Large intestine (tissue), 3 donors: ENCODE results near the gene PRKAG2. TPM values are rescaled to one million over a fixed set of nuclear protein-coding genes. Genes with fewer than 3 reads are reported as not detected.

ENCODE experiments used
- DNase-seq, 2 donors: peaks; one replicate each; pipeline versions ENCODE4 v3.0.0 to v3.0.0-alpha.2; 2013
- H3K27ac ChIP-seq: one replicate; pipeline ENCODE4 v1.5.1; 2013; ENCODE audit warnings: low read length
- H3K27me3 ChIP-seq: 2 replicates; pipeline ENCODE4 v1.6.1; 2013; ENCODE audit warnings: low read length; ENCODE audit not compliant: control insufficient read depth, insufficient read depth
- H3K36me3 ChIP-seq: 2 replicates; pipeline ENCODE4 v1.6.1; 2013; ENCODE audit warnings: low read length; ENCODE audit not compliant: control insufficient read depth, insufficient read depth
- H3K4me1 ChIP-seq: one replicate; pipeline ENCODE4 v1.6.1; 2013; ENCODE audit warnings: low read length; ENCODE audit not compliant: control insufficient read depth, insufficient read depth
- H3K4me3 ChIP-seq: one replicate; pipeline ENCODE4 v1.5.1; 2013; ENCODE audit warnings: low read length
- H3K9me3 ChIP-seq: one replicate; pipeline ENCODE4 v1.6.1; 2013; ENCODE audit warnings: mild to moderate bottlenecking, low read depth, low read length, moderate library complexity; ENCODE audit not compliant: control insufficient read depth
- WGBS: methylation state at CpG from one replicate; pipeline ENCODE4 v1.1.5; 2013; ENCODE audit warnings: low lambda C conversion rate; ENCODE audit not compliant: insufficient coverage; 5-methylcytosine and 5-hydroxymethylcytosine counted together
- polyA plus RNA-seq: library from polyadenylated mRNA; unstranded; fragments of 120-200 nt; gene quantifications from one replicate; pipeline ENCODE4 v1.2.1, GENCODE V29; 2013

PRKAG2 gene
- polyA plus RNA-seq, 1 donor, result 50.9 TPM

- whole genome bisulfite sequencing, result no CpG with 5 or more reads among the region's 7 CpGs
- Histone ChIP-seq H3K27me3 (no peaks in the 10 kb centered on the region), H3K4me1 (peaks cover 14% of the 10 kb centered on the region), H3K27ac (no peak overlapping the region), H3K9me3 (peaks cover 4% of the 10 kb centered on the region), H3K4me3 (no peak overlapping the region), H3K36me3 (peaks cover 37% of the 10 kb centered on the region)
- no peak for DNase-seq
These were observed 98.8 kb downstream of the PRKAG2 start for GRCh38 chr7:151777908-151778670.

GRCh38 chr7:151777495-151777880 is 99.4 kb downstream of the PRKAG2 start:
- H3K4me1 ChIP-seq, result peaks cover 14% of the 10 kb centered on the region
- DNase-seq, result no peak
- H3K9me3 ChIP-seq, result peaks cover 4% of the 10 kb centered on the region
- peaks cover 37% of the 10 kb centered on the region for H3K36me3 ChIP-seq
- no CpG with 5 or more reads among the region's 5 CpGs for WGBS
- H3K27ac ChIP-seq, result no peak overlapping the region
- no peak overlapping the region for H3K4me3 ChIP-seq
- no peaks in the 10 kb centered on the region for H3K27me3 ChIP-seq

- peaks cover 39% of the 10 kb centered on the region for H3K36me3 ChIP-seq
- WGBS, result no CpG with 5 or more reads among the region's 12 CpGs
These were observed 99.9 kb downstream of the PRKAG2 start for GRCh38 chr7:151776876-151777494.

GRCh38 chr7:151776446-151776845 is 100.5 kb downstream of the PRKAG2 start:
- no CpG with 5 or more reads among the region's 8 CpGs for WGBS
- H3K27ac ChIP-seq, result no peak overlapping the region

More at GRCh38 chr7:151776876-151777494, 99.9 kb downstream of the PRKAG2 start:
- peaks cover 4% of the 10 kb centered on the region for H3K9me3 ChIP-seq
- H3K27me3 ChIP-seq, result no peaks in the 10 kb centered on the region
- peaks cover 14% of the 10 kb centered on the region for H3K4me1 ChIP-seq
- H3K4me3 ChIP-seq, result no peak overlapping the region
- DNase-seq, result no peak
- no peak overlapping the region for H3K27ac ChIP-seq

GRCh38 chr7:151775547-151776443 is 101.1 kb downstream of the PRKAG2 start:
- DNase-seq, result no peak
- H3K27me3 ChIP-seq, result no peaks in the 10 kb centered on the region
- H3K36me3 ChIP-seq, result peaks cover 39% of the 10 kb centered on the region
- WGBS, result no CpG with 5 or more reads among the region's 14 CpGs
- no peak overlapping the region for H3K4me3 ChIP-seq
- peaks cover 4% of the 10 kb centered on the region for H3K9me3 ChIP-seq
- H3K27ac ChIP-seq, result no peak overlapping the region
- H3K4me1 ChIP-seq, result peaks cover 14% of the 10 kb centered on the region

More at GRCh38 chr7:151776446-151776845, 100.5 kb downstream of the PRKAG2 start:
- Histone ChIP-seq H3K9me3 (peaks cover 4% of the 10 kb centered on the region), H3K4me1 (peaks cover 14% of the 10 kb centered on the region), H3K4me3 (no peak overlapping the region), H3K27me3 (no peaks in the 10 kb centered on the region), H3K36me3 (peaks cover 41% of the 10 kb centered on the region)
- no peak for DNase-seq

- no peaks in the 10 kb centered on the region for H3K27me3 ChIP-seq
- H3K9me3 ChIP-seq, result peaks cover 4% of the 10 kb centered on the region
- no CpG with 5 or more reads among the region's 8 CpGs for WGBS
- no peak overlapping the region for H3K4me3 ChIP-seq
- H3K36me3 ChIP-seq, result peaks cover 36% of the 10 kb centered on the region
- H3K27ac ChIP-seq, result no peak overlapping the region
- H3K4me1 ChIP-seq, result peaks cover 9% of the 10 kb centered on the region
- DNase-seq, result no peak
These were observed 102.0 kb downstream of the PRKAG2 start for GRCh38 chr7:151774951-151775350.

- H3K9me3 ChIP-seq, result peaks cover 4% of the 10 kb centered on the region
- no peaks in the 10 kb centered on the region for H3K27me3 ChIP-seq
- H3K4me3 ChIP-seq, result no peak overlapping the region
- DNase-seq, result no peak
- H3K36me3 ChIP-seq, result peaks cover 40% of the 10 kb centered on the region
- no peaks in the 10 kb centered on the region for H3K4me1 ChIP-seq
- 60% methylated on average over 1 of the region's 9 CpGs for WGBS
- no peak overlapping the region for H3K27ac ChIP-seq
These were observed 103.1 kb downstream of the PRKAG2 start for GRCh38 chr7:151773797-151774196.

GRCh38 chr7:151770232-151770631 is 106.7 kb downstream of the PRKAG2 start:
- Histone ChIP-seq H3K4me1 (no peaks in the 10 kb centered on the region), H3K36me3 (peaks cover 47% of the 10 kb centered on the region), H3K27me3 (no peaks in the 10 kb centered on the region), H3K9me3 (no peaks in the 10 kb centered on the region), H3K4me3 (no peak overlapping the region), H3K27ac (no peak overlapping the region)
- no peak for DNase-seq
- no CpG with 5 or more reads among the region's 4 CpGs for WGBS

- no CpG with 5 or more reads among the region's 11 CpGs for WGBS
- Histone ChIP-seq H3K27me3 (no peaks in the 10 kb centered on the region), H3K36me3 (peaks cover 56% of the 10 kb centered on the region), H3K9me3 (no peaks in the 10 kb centered on the region), H3K27ac (no peak overlapping the region), H3K4me1 (no peaks in the 10 kb centered on the region), H3K4me3 (no peak overlapping the region)
- no peak for DNase-seq
These were observed 107.6 kb downstream of the PRKAG2 start for GRCh38 chr7:151769188-151769821.

GRCh38 chr7:151768805-151769187 is 108.1 kb downstream of the PRKAG2 start:
- no peaks in the 10 kb centered on the region for H3K4me1 ChIP-seq
- H3K27ac ChIP-seq, result no peak overlapping the region
- no CpG with 5 or more reads among the region's 2 CpGs for WGBS
- peaks cover 56% of the 10 kb centered on the region for H3K36me3 ChIP-seq
- H3K9me3 ChIP-seq, result no peaks in the 10 kb centered on the region
- no peaks in the 10 kb centered on the region for H3K27me3 ChIP-seq
- no peak for DNase-seq
- H3K4me3 ChIP-seq, result no peak overlapping the region
